Loucy (cell line): Measurements from ENCODE around the gene MBTD1.

Source experiments
- H2AFZ ChIP-seq: fragments of 200-600 bp; sonication (generic); 2 replicates; pipeline ENCODE4 v1.6.0; 2016; ENCODE audit warnings: antibody characterized with exemption, mild to moderate bottlenecking, low read length, moderate library complexity
- H3F3A ChIP-seq: fragments of 200-600 bp; 2 replicates; pipeline ENCODE4 v1.6.0; 2016; ENCODE audit warnings: antibody characterized with exemption, low read depth, mild to moderate bottlenecking
- H3K27me3 ChIP-seq: fragments of 200-600 bp; sonication (generic); 2 replicates; pipeline ENCODE4 v1.6.1; 2014; ENCODE audit warnings: low read length, mild to moderate bottlenecking; ENCODE audit not compliant: insufficient read depth, poor library complexity, severe bottlenecking
- H3K36me3 ChIP-seq: fragments of 200-600 bp; sonication (generic); 2 replicates; pipeline ENCODE4 v1.6.1; 2016; ENCODE audit warnings: low read length; ENCODE audit not compliant: insufficient read depth
- H3K4me1 ChIP-seq: fragments of 200-600 bp; sonication (generic); 2 replicates; pipeline ENCODE4 v1.5.1; 2014; ENCODE audit warnings: low read length, mild to moderate bottlenecking; ENCODE audit not compliant: insufficient read depth, poor library complexity, severe bottlenecking
- H3K4me2 ChIP-seq: fragments of 200-600 bp; sonication (generic); 2 replicates; pipeline ENCODE4 v1.6.0; 2014; ENCODE audit warnings: antibody characterized with exemption, low read length, low read depth, mild to moderate bottlenecking; ENCODE audit not compliant: poor library complexity, severe bottlenecking
- H3K4me3 ChIP-seq: fragments of 200-600 bp; sonication (generic); 2 replicates; pipeline ENCODE4 v1.5.1; 2014; ENCODE audit warnings: low read length, mild to moderate bottlenecking, mixed read lengths; ENCODE audit not compliant: poor library complexity, severe bottlenecking
- H3K79me2 ChIP-seq: fragments of 200-600 bp; sonication (generic); 2 replicates; pipeline ENCODE4 v1.6.1; 2014; ENCODE audit warnings: low read length; ENCODE audit not compliant: insufficient read depth
- H3K9ac ChIP-seq: fragments of 200-600 bp; sonication (generic); 2 replicates; pipeline ENCODE4 v1.6.0; 2014; ENCODE audit warnings: mild to moderate bottlenecking, low read depth, low read length, moderate library complexity; ENCODE audit not compliant: poor library complexity, severe bottlenecking
- H3K9me2 ChIP-seq: fragments of 200-600 bp; sonication (generic); replicated peaks from 2 replicates; pipeline ENCODE4 v1.6.1; 2016; ENCODE audit warnings: low read depth, low read length, mixed read lengths
- H3K9me3 ChIP-seq: fragments of 200-600 bp; sonication (generic); 2 replicates; pipeline ENCODE4 v1.6.1; 2014; ENCODE audit warnings: mild to moderate bottlenecking, antibody characterized with exemption, low read length, low read depth; ENCODE audit not compliant: insufficient read depth
- H4K20me1 ChIP-seq: fragments of 200-600 bp; sonication (generic); 2 replicates; pipeline ENCODE4 v1.6.0; 2014; ENCODE audit warnings: antibody characterized with exemption, low read length, mild to moderate bottlenecking; ENCODE audit not compliant: insufficient read depth, poor library complexity, severe bottlenecking
- CTCF ChIP-seq: fragments of 200-600 bp; sonication (generic); conservative IDR thresholded peaks from 2 replicates; pipeline ENCODE4 v1.5.1; 2014; ENCODE audit warnings: mild to moderate bottlenecking, antibody characterized with exemption, low read length
- EZH2phosphoT487 ChIP-seq: fragments of 200-600 bp; IDR thresholded peaks from 2 replicates; pipeline ENCODE4 v1.6.1; 2018; ENCODE audit warnings: antibody characterized with exemption, mild to moderate bottlenecking, moderate library complexity, borderline replicate concordance

The MBTD1 gene

GRCh38 chr17:51244041-51244440, 15.8 kb downstream of the MBTD1 start:
- TF ChIP-seq CTCF (no peak), EZH2phosphoT487 (no peak)
- no peaks in the 10 kb centered on the region for H3K9me3 ChIP-seq
- no peak overlapping the region for H3K4me2 ChIP-seq
- H3K9me2 ChIP-seq = no peaks in the 10 kb centered on the region
- H3K79me2 ChIP-seq = peaks cover 9% of the 10 kb centered on the region; the same call in 1 of the 2 replicates
- no peak overlapping the region for H2AFZ ChIP-seq
- H3K4me1 ChIP-seq = peaks cover 16% of the 10 kb centered on the region
- H3K36me3 ChIP-seq = no peaks in the 10 kb centered on the region
- H4K20me1 ChIP-seq = no peaks in the 10 kb centered on the region
- no peaks in the 10 kb centered on the region for H3F3A ChIP-seq
- H3K27me3 ChIP-seq = no peaks in the 10 kb centered on the region
- no peak overlapping the region for H3K4me3 ChIP-seq
- H3K9ac ChIP-seq = no peak overlapping the region

- no peaks in the 10 kb centered on the region for H3K27me3 ChIP-seq
- no peak overlapping the region for H3K9ac ChIP-seq
- H3K9me2 ChIP-seq = no peaks in the 10 kb centered on the region
- H3K4me3 ChIP-seq = no peak overlapping the region
- 0 out of 2 replicates have a peak, but pooled peaks cover 3% of the 10 kb centered on the region for H3F3A ChIP-seq
- TF ChIP-seq CTCF (no peak), EZH2phosphoT487 (no peak)
- peaks cover 33% of the 10 kb centered on the region for H3K4me1 ChIP-seq
- H3K4me2 ChIP-seq = no peak overlapping the region
- peaks cover 35% of the 10 kb centered on the region for H3K79me2 ChIP-seq
- H4K20me1 ChIP-seq = peaks cover 9% of the 10 kb centered on the region
- H3K9me3 ChIP-seq = no peaks in the 10 kb centered on the region
- H3K36me3 ChIP-seq = no peaks in the 10 kb centered on the region
- H2AFZ ChIP-seq = no peak overlapping the region
These were observed 19.6 kb downstream of the MBTD1 start for GRCh38 chr17:51240275-51240674.

- H3K9ac ChIP-seq = peak overlapping the region; percentile 22
- peak overlapping the region; percentile 63 for H3K4me2 ChIP-seq
These were observed 21.5 kb downstream of the MBTD1 start for GRCh38 chr17:51238255-51238887.

More at GRCh38 chr17:51238255-51238887, 21.5 kb downstream of the MBTD1 start:
- Histone ChIP-seq H3K9me2 (no peaks in the 10 kb centered on the region), H3K9me3 (no peaks in the 10 kb centered on the region), H3K4me3 (peak overlapping the region; percentile 29), H4K20me1 (peaks cover 10% of the 10 kb centered on the region), H3K4me1 (peaks cover 22% of the 10 kb centered on the region), H3K79me2 (peaks cover 48% of the 10 kb centered on the region), H2AFZ (no peak overlapping the region), H3F3A (0 out of 2 replicates have a peak, but pooled peaks cover 3% of the 10 kb centered on the region), H3K27me3 (no peaks in the 10 kb centered on the region), H3K36me3 (no peaks in the 10 kb centered on the region)
- TF ChIP-seq EZH2phosphoT487 (no peak), CTCF (no peak)
